ENCODE measurements around the gene RBMS1.

DNA sequence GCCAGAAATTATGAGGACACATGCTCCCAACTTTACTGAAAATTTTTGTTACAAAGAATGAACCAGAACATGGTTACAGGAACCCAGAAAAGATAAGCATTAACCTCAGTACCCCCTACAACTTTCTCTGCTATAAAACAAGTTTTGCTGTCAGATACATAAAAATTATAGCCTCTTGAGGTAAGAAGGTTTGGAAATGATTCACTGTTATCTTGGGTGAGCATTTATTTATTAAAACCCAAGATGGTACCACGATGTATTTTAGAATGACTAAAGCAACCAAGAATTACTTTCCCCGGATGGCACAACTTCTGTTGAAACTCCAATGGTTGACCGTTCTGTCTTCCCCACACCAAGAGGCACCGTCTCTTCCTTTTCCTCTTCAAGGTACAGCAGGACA, 72.9 kb downstream of the RBMS1 start:
- TF ChIP-seq, protein P1, sequence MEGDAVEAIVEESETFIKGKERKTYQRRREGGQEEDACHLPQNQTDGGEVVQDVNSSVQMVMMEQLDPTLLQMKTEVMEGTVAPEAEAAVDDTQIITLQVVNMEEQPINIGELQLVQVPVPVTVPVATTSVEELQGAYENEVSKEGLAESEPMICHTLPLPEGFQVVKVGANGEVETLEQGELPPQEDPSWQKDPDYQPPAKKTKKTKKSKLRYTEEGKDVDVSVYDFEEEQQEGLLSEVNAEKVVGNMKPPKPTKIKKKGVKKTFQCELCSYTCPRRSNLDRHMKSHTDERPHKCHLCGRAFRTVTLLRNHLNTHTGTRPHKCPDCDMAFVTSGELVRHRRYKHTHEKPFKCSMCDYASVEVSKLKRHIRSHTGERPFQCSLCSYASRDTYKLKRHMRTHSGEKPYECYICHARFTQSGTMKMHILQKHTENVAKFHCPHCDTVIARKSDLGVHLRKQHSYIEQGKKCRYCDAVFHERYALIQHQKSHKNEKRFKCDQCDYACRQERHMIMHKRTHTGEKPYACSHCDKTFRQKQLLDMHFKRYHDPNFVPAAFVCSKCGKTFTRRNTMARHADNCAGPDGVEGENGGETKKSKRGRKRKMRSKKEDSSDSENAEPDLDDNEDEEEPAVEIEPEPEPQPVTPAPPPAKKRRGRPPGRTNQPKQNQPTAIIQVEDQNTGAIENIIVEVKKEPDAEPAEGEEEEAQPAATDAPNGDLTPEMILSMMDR (IDR thresholded peaks at IDR 0.05; ENCODE audit: insufficient read depth, low read depth, low read length) = no peak
- TF ChIP-seq EZH2 (IDR thresholded peaks at IDR 0.05; ENCODE audit: insufficient read depth, low read length) = no peak
